Measurements from ENCODE around the gene LMO1. TPM values are rescaled to one million over a fixed set of nuclear protein-coding genes. Genes with fewer than 3 reads are reported as not detected.

Gene LMO1
- total RNA-seq, 2 experiments from 2014 or later: not detected

- CTCF ChIA-PET: interaction anchor here (1.1 to 2.9 kb wide), 2 partner anchors 22 to 325 kb away, joined by 3 to 11 read pairs; partner anchors contain the start of gene LMO1
- no peaks in the 10 kb centered on the region for H3K9me3 Mint-ChIP-seq
- DNase-seq: no peak
- no peaks in the 10 kb centered on the region for H3K36me3 Mint-ChIP-seq (ENCODE audit: low read depth)
- POLR2A ChIA-PET: no interaction called here
- H3K27me3 Mint-ChIP-seq: peaks cover 8% of the 10 kb centered on the region
- H3K27ac Mint-ChIP-seq: no peak overlapping the region
- H3K4me3 Mint-ChIP-seq: no peak overlapping the region
- no peaks in the 10 kb centered on the region for H3K4me1 Mint-ChIP-seq
Measured at GRCh38 chr11:8242118-8242475, 21.6 kb downstream of the LMO1 start.

GRCh38 chr11:8241373-8242117 is 22.1 kb downstream of the LMO1 start:
- Mint-ChIP-seq H3K9me3 (no peaks in the 10 kb centered on the region), H3K27ac (no peak overlapping the region), H3K4me1 (no peaks in the 10 kb centered on the region), H3K4me3 (no peak overlapping the region), H3K27me3 (peaks cover 6% of the 10 kb centered on the region), H3K36me3 (ENCODE audit: low read depth) (no peaks in the 10 kb centered on the region)
- ChIA-PET POLR2A (no interaction called here), CTCF (interaction anchor here (1.1 to 2.9 kb wide), 2 partner anchors 22 to 325 kb away, joined by 3 to 11 read pairs; partner anchors contain the start of gene LMO1)
- DNase-seq: no peak

- H3K9me3 Mint-ChIP-seq: no peaks in the 10 kb centered on the region
- POLR2A ChIA-PET: no interaction called here
- peaks cover 4% of the 10 kb centered on the region for H3K27me3 Mint-ChIP-seq
- no peak for DNase-seq
- no peak overlapping the region for H3K27ac Mint-ChIP-seq
- H3K36me3 Mint-ChIP-seq (ENCODE audit: low read depth): no peaks in the 10 kb centered on the region
- CTCF ChIA-PET: interaction anchor here (2.0 kb wide), 1 partner anchor 8 kb away, joined by 5 read pairs; no protein-coding TSS in a partner anchor
- H3K4me1 Mint-ChIP-seq: peaks cover 4% of the 10 kb centered on the region
- H3K4me3 Mint-ChIP-seq: no peak overlapping the region
Measured at GRCh38 chr11:8239536-8240228, 24.0 kb downstream of the LMO1 start.

GRCh38 chr11:8239040-8239439 is 24.6 kb downstream of the LMO1 start:
- ChIA-PET CTCF (interaction anchor here (0.7 to 2.0 kb wide), 2 partner anchors 9 to 667 kb away, joined by 4 to 5 read pairs; no protein-coding TSS in a partner anchor), POLR2A (no interaction called here)
- Mint-ChIP-seq H3K27me3 (peaks cover 4% of the 10 kb centered on the region), H3K4me1 (peaks cover 4% of the 10 kb centered on the region), H3K4me3 (no peak overlapping the region), H3K36me3 (ENCODE audit: low read depth) (no peaks in the 10 kb centered on the region), H3K9me3 (no peaks in the 10 kb centered on the region), H3K27ac (no peak overlapping the region)
- DNase-seq: no peak

- POLR2A ChIA-PET: no interaction called here
- Mint-ChIP-seq H3K9me3 (no peaks in the 10 kb centered on the region), H3K4me1 (peaks cover 4% of the 10 kb centered on the region), H3K27ac (no peak overlapping the region), H3K27me3 (peaks cover 4% of the 10 kb centered on the region), H3K36me3 (ENCODE audit: low read depth) (no peaks in the 10 kb centered on the region), H3K4me3 (no peak overlapping the region)
- CTCF ChIA-PET: interaction anchor here (1.3 to 2.0 kb wide), 3 partner anchors 11 to 26 kb away, joined by 3 to 6 read pairs (median 5); partner anchors contain the start of gene LMO1
- DNase-seq: no peak
Measured at GRCh38 chr11:8237453-8237852, 26.2 kb downstream of the LMO1 start.

GRCh38 chr11:8235925-8236324 is 27.8 kb downstream of the LMO1 start:
- H3K4me3 Mint-ChIP-seq: no peak overlapping the region

GRCh38 chr11:8234910-8235309 is 28.8 kb downstream of the LMO1 start:
- Mint-ChIP-seq H3K4me1 (peaks cover 4% of the 10 kb centered on the region), H3K9me3 (no peaks in the 10 kb centered on the region), H3K27ac (no peak overlapping the region), H3K4me3 (no peak overlapping the region), H3K36me3 (ENCODE audit: low read depth) (no peaks in the 10 kb centered on the region), H3K27me3 (no peaks in the 10 kb centered on the region)
- POLR2A ChIA-PET: no interaction called here
- DNase-seq: no peak
- CTCF ChIA-PET: no interaction called here

More at GRCh38 chr11:8235925-8236324, 27.8 kb downstream of the LMO1 start:
- Mint-ChIP-seq H3K27ac (no peak overlapping the region), H3K27me3 (peaks cover under 1% of the 10 kb centered on the region), H3K36me3 (ENCODE audit: low read depth) (no peaks in the 10 kb centered on the region), H3K9me3 (no peaks in the 10 kb centered on the region), H3K4me1 (peaks cover 4% of the 10 kb centered on the region)
- no peak for DNase-seq
- CTCF ChIA-PET: no interaction called here
- POLR2A ChIA-PET: no interaction called here

GRCh38 chr11:8234425-8234821 is 29.3 kb downstream of the LMO1 start:
- Mint-ChIP-seq H3K27me3 (no peaks in the 10 kb centered on the region), H3K36me3 (ENCODE audit: low read depth) (no peaks in the 10 kb centered on the region), H3K4me3 (no peak overlapping the region), H3K9me3 (no peaks in the 10 kb centered on the region), H3K4me1 (peaks cover 4% of the 10 kb centered on the region), H3K27ac (no peak overlapping the region)
- CTCF ChIA-PET: no interaction called here
- no peak for DNase-seq
- POLR2A ChIA-PET: no interaction called here

- no peak overlapping the region for H3K27ac Mint-ChIP-seq
- CTCF ChIA-PET: no interaction called here
Measured at GRCh38 chr11:8233691-8234424, 29.8 kb downstream of the LMO1 start.

GRCh38 chr11:8232849-8233606 is 30.6 kb downstream of the LMO1 start:
- Mint-ChIP-seq H3K27me3 (no peaks in the 10 kb centered on the region), H3K4me1 (peaks cover 4% of the 10 kb centered on the region), H3K9me3 (no peaks in the 10 kb centered on the region), H3K27ac (no peak overlapping the region), H3K36me3 (ENCODE audit: low read depth) (no peaks in the 10 kb centered on the region), H3K4me3 (no peak overlapping the region)
- CTCF ChIA-PET: no interaction called here
- no peak for DNase-seq
- POLR2A ChIA-PET: no interaction called here

More at GRCh38 chr11:8233691-8234424, 29.8 kb downstream of the LMO1 start:
- H3K4me3 Mint-ChIP-seq: no peak overlapping the region
- no peaks in the 10 kb centered on the region for H3K9me3 Mint-ChIP-seq
- DNase-seq: no peak
- POLR2A ChIA-PET: no interaction called here
- H3K4me1 Mint-ChIP-seq: peaks cover 4% of the 10 kb centered on the region
- H3K27me3 Mint-ChIP-seq: no peaks in the 10 kb centered on the region
- H3K36me3 Mint-ChIP-seq (ENCODE audit: low read depth): no peaks in the 10 kb centered on the region

- Mint-ChIP-seq H3K4me3 (no peak overlapping the region), H3K4me1 (peaks cover 4% of the 10 kb centered on the region), H3K9me3 (no peaks in the 10 kb centered on the region), H3K27me3 (no peaks in the 10 kb centered on the region), H3K36me3 (ENCODE audit: low read depth) (no peaks in the 10 kb centered on the region), H3K27ac (no peak overlapping the region)
- CTCF ChIA-PET: no interaction called here
- no peak for DNase-seq
- POLR2A ChIA-PET: no interaction called here
Measured at GRCh38 chr11:8232414-8232813, 31.3 kb downstream of the LMO1 start.

GRCh38 chr11:8231979-8232378 is 31.7 kb downstream of the LMO1 start:
- peaks cover 4% of the 10 kb centered on the region for H3K4me1 Mint-ChIP-seq
- H3K4me3 Mint-ChIP-seq: no peak overlapping the region
- no peak for DNase-seq
- H3K27me3 Mint-ChIP-seq: no peaks in the 10 kb centered on the region
- CTCF ChIA-PET: no interaction called here
- no peak overlapping the region for H3K27ac Mint-ChIP-seq
- no peaks in the 10 kb centered on the region for H3K36me3 Mint-ChIP-seq (ENCODE audit: low read depth)
- POLR2A ChIA-PET: no interaction called here
- H3K9me3 Mint-ChIP-seq: no peaks in the 10 kb centered on the region

All from activated CD4-positive, alpha-beta memory T cell treated with anti-CD3 and anti-CD28 coated beads, Interleukin-2, amount 10 ng/mL, durations not matched to agents 7 days and 5 days (primary cell).